Loucy (cell line): ENCODE results near the gene NTSR2.

Experiments
- CTCF ChIP-seq: fragments of 200-600 bp; sonication (generic); conservative IDR thresholded peaks from 2 replicates; pipeline ENCODE4 v1.5.1; 2014; ENCODE audit warnings: mild to moderate bottlenecking, antibody characterized with exemption, low read length
- EZH2phosphoT487 ChIP-seq: fragments of 200-600 bp; IDR thresholded peaks from 2 replicates; pipeline ENCODE4 v1.6.1; 2018; ENCODE audit warnings: antibody characterized with exemption, mild to moderate bottlenecking, moderate library complexity, borderline replicate concordance

- no peak for TF ChIP-seq CTCF
- TF ChIP-seq EZH2phosphoT487, result no peak
Observed at GRCh38 chr2:11649093-11649492, 20.9 kb downstream of the NTSR2 start.
